OCI-LY3 (cell line): ENCODE measurements around the gene SCYGR7.

ENCODE experiments used
- EZH2phosphoT487 ChIP-seq: fragments of 200-600 bp; shearing (Covaris generic); IDR thresholded peaks from 2 replicates; pipeline ENCODE4 v1.6.1; 2018; ENCODE audit warnings: antibody characterized with exemption, mixed run types, low read depth
- TF ChIP-seq, protein P1 (sequence below): fragments of 200-600, 300-600 bp; sonication (generic); IDR thresholded peaks from 2 replicates; pipeline ENCODE4 v1.5.1; 2014; ENCODE audit warnings: antibody characterized with exemption, low read length, low read depth

DNA sequence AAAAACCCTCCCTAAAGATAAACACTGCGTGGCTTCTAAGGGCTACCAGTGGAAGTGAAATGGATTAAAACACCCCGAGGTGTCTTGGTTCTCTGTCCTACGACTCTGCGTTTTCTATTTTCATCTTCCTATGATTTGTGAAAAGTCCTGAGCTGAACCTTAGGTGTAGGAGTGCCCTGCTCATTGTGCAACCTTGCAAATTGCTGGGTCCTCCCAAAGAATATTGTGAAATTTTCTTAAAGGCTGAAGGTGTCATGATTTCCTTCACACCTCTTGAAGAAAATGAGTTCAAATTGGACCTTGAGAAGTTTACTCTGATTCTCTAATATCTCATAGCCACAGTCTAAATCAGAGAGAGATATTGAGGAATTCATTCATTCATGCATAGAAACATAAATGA lies 8.5 kb upstream of the SCYGR7 start:
- TF ChIP-seq, protein P1, sequence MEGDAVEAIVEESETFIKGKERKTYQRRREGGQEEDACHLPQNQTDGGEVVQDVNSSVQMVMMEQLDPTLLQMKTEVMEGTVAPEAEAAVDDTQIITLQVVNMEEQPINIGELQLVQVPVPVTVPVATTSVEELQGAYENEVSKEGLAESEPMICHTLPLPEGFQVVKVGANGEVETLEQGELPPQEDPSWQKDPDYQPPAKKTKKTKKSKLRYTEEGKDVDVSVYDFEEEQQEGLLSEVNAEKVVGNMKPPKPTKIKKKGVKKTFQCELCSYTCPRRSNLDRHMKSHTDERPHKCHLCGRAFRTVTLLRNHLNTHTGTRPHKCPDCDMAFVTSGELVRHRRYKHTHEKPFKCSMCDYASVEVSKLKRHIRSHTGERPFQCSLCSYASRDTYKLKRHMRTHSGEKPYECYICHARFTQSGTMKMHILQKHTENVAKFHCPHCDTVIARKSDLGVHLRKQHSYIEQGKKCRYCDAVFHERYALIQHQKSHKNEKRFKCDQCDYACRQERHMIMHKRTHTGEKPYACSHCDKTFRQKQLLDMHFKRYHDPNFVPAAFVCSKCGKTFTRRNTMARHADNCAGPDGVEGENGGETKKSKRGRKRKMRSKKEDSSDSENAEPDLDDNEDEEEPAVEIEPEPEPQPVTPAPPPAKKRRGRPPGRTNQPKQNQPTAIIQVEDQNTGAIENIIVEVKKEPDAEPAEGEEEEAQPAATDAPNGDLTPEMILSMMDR, result no peak
- no peak for TF ChIP-seq EZH2phosphoT487
